Panc1 (cell line): Measurements from ENCODE around the gene MYRFL. TPM values are rescaled to one million over a fixed set of nuclear protein-coding genes. Genes with fewer than 3 reads are reported as not detected.

ENCODE experiments used
- ATAC-seq: fragments of 200-7000 bp; cut with Tn5 transposase; 2 replicates; pipeline ENCODE4 v1.9.1; 2020; ENCODE audit warnings: mild to moderate bottlenecking, moderate library complexity
- BruUV-seq: library from RNA; stranded (reverse); fragments of 400-500 nt; replicated peaks from 2 replicates; lab custom pipeline; 2021; lab: Mats Ljungman, UMichigan
- CTCF ChIA-PET: fragments of 300-600 bp; sonication (Branson Sonifier 250); formaldehyde crosslinking; loops from one replicate; lab custom pipeline; 2022; ENCODE audit warnings: antibody characterized with exemption; lab: Charles Lee
- POLR2A ChIA-PET: fragments of 300-600 bp; sonication (Branson Sonifier 250); formaldehyde crosslinking; loops from one replicate; lab custom pipeline; 2022; ENCODE audit warnings: antibody characterized with exemption; lab: Charles Lee
- DNase-seq: peaks from one replicate; pipeline ENCODE4 v3.0.0-alpha.2; 2010; ENCODE audit warnings: low read depth, low spot score
- H3K27ac ChIP-seq: 2 replicates; pipeline ENCODE4 v1.5.1; 2011; ENCODE audit warnings: mild to moderate bottlenecking, low read length, inconsistent platforms
- H3K27me3 ChIP-seq: fragments of 200-500 bp; sonication (Bioruptor generic); 2 replicates; pipeline ENCODE4 v1.6.0; 2014; ENCODE audit warnings: low read length, inconsistent platforms; ENCODE audit not compliant: control insufficient read depth, insufficient read depth
- H3K36me3 ChIP-seq: fragments of 200-500 bp; sonication (Bioruptor generic); 2 replicates; pipeline ENCODE4 v1.5.1; 2014; ENCODE audit warnings: inconsistent platforms, mild to moderate bottlenecking, low read length, moderate library complexity; ENCODE audit not compliant: control insufficient read depth, insufficient read depth
- H3K4me1 ChIP-seq: 2 replicates; pipeline ENCODE4 v1.5.1; 2011; ENCODE audit warnings: inconsistent platforms, mild to moderate bottlenecking, low read length, moderate library complexity; ENCODE audit not compliant: control insufficient read depth, insufficient read depth
- H3K4me3 ChIP-seq, 2 experiments: 2 replicates each; pipeline ENCODE4 v1.5.1; 2011 to 2012; ENCODE audit warnings: low read depth in 2 of 2, low read length in 2 of 2, mild to moderate bottlenecking in 2 of 2, inconsistent platforms in 1 of 2, moderate library complexity in 1 of 2
- H3K9me3 ChIP-seq: fragments of 200-500 bp; sonication (Bioruptor generic); 2 replicates; pipeline ENCODE4 v1.5.1; 2014; ENCODE audit warnings: low read depth, mild to moderate bottlenecking, inconsistent platforms, low read length, moderate library complexity; ENCODE audit not compliant: control insufficient read depth, insufficient read depth
- CTCF ChIP-seq: fragments of 450-650 bp; IDR thresholded peaks from 2 replicates; pipeline ENCODE4 v1.5.1; 2017; ENCODE audit warnings: mild to moderate bottlenecking
- POLR2AphosphoS5 ChIP-seq: IDR thresholded peaks from 2 replicates; pipeline ENCODE4 v1.6.1; 2012; ENCODE audit warnings: mild to moderate bottlenecking, low read depth, low read length, moderate library complexity
- REST ChIP-seq, 2 experiments: IDR thresholded peaks; 2 replicates each; pipeline ENCODE4 v1.6.1; 2011 to 2012; ENCODE audit warnings: low read depth in 2 of 2, control low read depth in 1 of 2, low read length in 1 of 2, mild to moderate bottlenecking in 1 of 2, moderate library complexity in 1 of 2; ENCODE audit not compliant: insufficient read depth in 1 of 2
- SIN3A ChIP-seq: IDR thresholded peaks from 2 replicates; pipeline ENCODE4 v1.6.1; 2012; ENCODE audit warnings: low read depth, mild to moderate bottlenecking, low read length, moderate library complexity, borderline replicate concordance; ENCODE audit not compliant: insufficient read depth
- TCF7L2 ChIP-seq: IDR thresholded peaks from 2 replicates; pipeline ENCODE4 v1.6.1; 2011; ENCODE audit warnings: mild to moderate bottlenecking, low read depth, low read length, inconsistent platforms
- in situ Hi-C: cut with HindIII; loops from 2 replicates; pipeline ENCODE4 v1.10.0; 2016; ENCODE audit warnings: low sequenced_read_pairs, low pct_unique_long_range_greater_than_20kb
- intact Hi-C: fragments of 100-400 bp; cut with micrococcal nuclease; formaldehyde crosslinking; loops from one replicate; pipeline ENCODE4 v1.10.0; 2022; ENCODE audit not compliant: unreplicated experiment
- total RNA-seq: library from RNA; stranded (reverse); gene quantifications from one replicate; pipeline ENCODE4 v1.2.1, GENCODE V29; 2021; ENCODE audit not compliant: unreplicated experiment

MYRFL gene
- total RNA-seq, 1 experiment from 2014 or later: not detected

GRCh38 chr12:69840727-69841126 is 15.7 kb downstream of the MYRFL start:
- Histone ChIP-seq H3K27me3 (peaks cover 3% of the 10 kb centered on the region; the same call in 1 of the 2 replicates), H3K36me3 (no peaks in the 10 kb centered on the region), H3K27ac (no peak overlapping the region), H3K9me3 (no peaks in the 10 kb centered on the region), H3K4me3 (no peak overlapping the region), H3K4me1 (no peaks in the 10 kb centered on the region)
- ATAC-seq (no peak), DNase-seq (no peak)
- intact Hi-C loops (no loop called here), in situ Hi-C loops (no loop called here)
- no TSS peak for BruUV-seq
- POLR2A ChIA-PET: no interaction called here
- CTCF ChIA-PET: no interaction called here
- TF ChIP-seq POLR2AphosphoS5 (no peak), CTCF (no peak)

GRCh38 chr12:69843608-69844007 is 18.6 kb downstream of the MYRFL start:
- Histone ChIP-seq H3K4me3 (no peak overlapping the region), H3K36me3 (no peaks in the 10 kb centered on the region), H3K27me3 (peaks cover 3% of the 10 kb centered on the region; the same call in 1 of the 2 replicates), H3K9me3 (no peaks in the 10 kb centered on the region), H3K27ac (no peak overlapping the region), H3K4me1 (no peaks in the 10 kb centered on the region)
- intact Hi-C loops: no loop called here
- ATAC-seq: no peak
- in situ Hi-C loops: no loop called here
- POLR2A ChIA-PET: no interaction called here
- TF ChIP-seq CTCF (no peak), TCF7L2 (no peak), POLR2AphosphoS5 (no peak), SIN3A (no peak), REST (IDR thresholded peaks at IDR 0.05; ENCODE audit: insufficient read depth in 1 of 2, low read depth in 2 of 2, low read length in 1 of 2) (no peak)
- no TSS peak for BruUV-seq
- CTCF ChIA-PET: no interaction called here
- DNase-seq: no peak
